ENCODE data around the gene MAS1. TPM values are rescaled to one million over a fixed set of nuclear protein-coding genes. Genes with fewer than 3 reads are reported as not detected.

MAS1 gene
- polyA plus RNA-seq, 1 experiment: not detected

- POLR2A ChIA-PET: no interaction called here
- no peak for TF ChIP-seq CTCF (IDR thresholded peaks at IDR 0.05; ENCODE audit: insufficient read depth, low read depth, low read length)
- CTCF ChIA-PET: interaction anchor here (1.0 kb wide), 1 partner anchor 178 kb away, joined by 3 read pairs; no protein-coding TSS in a partner anchor
- Histone ChIP-seq H3K4me3 (ENCODE audit: low read depth, low read length) (no peak overlapping the region), H3K27me3 (ENCODE audit: control insufficient read depth, insufficient read depth, low read length) (peaks cover 14% of the 10 kb centered on the region), H3K36me3 (ENCODE audit: control insufficient read depth, insufficient read depth, low read length) (no peaks in the 10 kb centered on the region)
- DNase-seq (ENCODE audit: low read depth): no peak
These were observed 6.8 kb downstream of the MAS1 start for GRCh38 chr6:159897603-159898002.

GRCh38 chr6:159898519-159898918 lies 7.7 kb downstream of the MAS1 start:
- DNase-seq (ENCODE audit: low read depth): no peak
- ChIA-PET POLR2A (no interaction called here), CTCF (interaction anchor here (1.6 kb wide), 1 partner anchor 44 kb away, joined by 3 read pairs; no protein-coding TSS in a partner anchor)
- H3K27me3 ChIP-seq (ENCODE audit: control insufficient read depth, insufficient read depth, low read length): peaks cover 8% of the 10 kb centered on the region
- no peaks in the 10 kb centered on the region for H3K36me3 ChIP-seq (ENCODE audit: control insufficient read depth, insufficient read depth, low read length)
- no peak overlapping the region for H3K4me3 ChIP-seq (ENCODE audit: low read depth, low read length)
- TF ChIP-seq CTCF (IDR thresholded peaks at IDR 0.05; ENCODE audit: insufficient read depth, low read depth, low read length): no peak

- peak; percentile 96 for DNase-seq (ENCODE audit: low read depth)
- TF ChIP-seq CTCF (IDR thresholded peaks at IDR 0.05; ENCODE audit: insufficient read depth, low read depth, low read length): no peak
- Histone ChIP-seq H3K27me3 (ENCODE audit: control insufficient read depth, insufficient read depth, low read length) (peaks cover 1% of the 10 kb centered on the region), H3K36me3 (ENCODE audit: control insufficient read depth, insufficient read depth, low read length) (no peaks in the 10 kb centered on the region), H3K4me3 (ENCODE audit: low read depth, low read length) (no peak overlapping the region)
- ChIA-PET CTCF (interaction anchor here (1.2 to 1.6 kb wide), 2 partner anchors 15 to 42 kb away, joined by 3 to 4 read pairs; no protein-coding TSS in a partner anchor), POLR2A (interaction anchor here (0.5 kb wide), 1 partner anchor 33 kb away, joined by 4 read pairs; no protein-coding TSS in a partner anchor)
These were observed 9.4 kb downstream of the MAS1 start for GRCh38 chr6:159899994-159900745.

- ChIA-PET CTCF (no interaction called here), POLR2A (no interaction called here)
- peaks cover 1% of the 10 kb centered on the region for H3K27me3 ChIP-seq (ENCODE audit: control insufficient read depth, insufficient read depth, low read length)
- no peak for TF ChIP-seq CTCF (IDR thresholded peaks at IDR 0.05; ENCODE audit: insufficient read depth, low read depth, low read length)
- DNase-seq (ENCODE audit: low read depth): no peak
- no peak overlapping the region for H3K4me3 ChIP-seq (ENCODE audit: low read depth, low read length)
- H3K36me3 ChIP-seq (ENCODE audit: control insufficient read depth, insufficient read depth, low read length): no peaks in the 10 kb centered on the region
These were observed 11.8 kb downstream of the MAS1 start for GRCh38 chr6:159902620-159903019.

GRCh38 chr6:159904497-159904911 lies 13.7 kb downstream of the MAS1 start:
- H3K4me3 ChIP-seq (ENCODE audit: low read depth, low read length): no peak overlapping the region
- H3K36me3 ChIP-seq (ENCODE audit: control insufficient read depth, insufficient read depth, low read length): no peaks in the 10 kb centered on the region
- H3K27me3 ChIP-seq (ENCODE audit: control insufficient read depth, insufficient read depth, low read length): peaks cover 1% of the 10 kb centered on the region
- DNase-seq (ENCODE audit: low read depth): no peak
- ChIA-PET POLR2A (no interaction called here), CTCF (no interaction called here)
- no peak for TF ChIP-seq CTCF (IDR thresholded peaks at IDR 0.05; ENCODE audit: insufficient read depth, low read depth, low read length)
